Parathyroid adenoma (tissue), 2 donors: Measurements from ENCODE around the gene CTSK.

ENCODE experiments used
- H2AFZ ChIP-seq: fragments of 300-600 bp; sonication (generic); one replicate; pipeline ENCODE4 v1.7.0; 2017; ENCODE audit warnings: antibody characterized with exemption, mild to moderate bottlenecking
- H3K27ac ChIP-seq: fragments of 300-600 bp; sonication (generic); one replicate; pipeline ENCODE4 v1.7.0; 2017
- H3K27me3 ChIP-seq: fragments of 300-600 bp; sonication (generic); one replicate; pipeline ENCODE4 v1.7.0; 2017; ENCODE audit warnings: low read length; ENCODE audit not compliant: control insufficient read depth, insufficient read depth
- H3K36me3 ChIP-seq: fragments of 300-600 bp; sonication (generic); one replicate; pipeline ENCODE4 v1.7.0; 2017; ENCODE audit warnings: low read length; ENCODE audit not compliant: control insufficient read depth, insufficient read depth
- H3K4me1 ChIP-seq: fragments of 300-600 bp; sonication (generic); one replicate; pipeline ENCODE4 v1.7.0; 2017; ENCODE audit warnings: control low read depth
- H3K4me2 ChIP-seq: fragments of 300-600 bp; sonication (generic); one replicate; pipeline ENCODE4 v1.7.0; 2017; ENCODE audit warnings: low read length
- H3K4me3 ChIP-seq: fragments of 300-600 bp; sonication (generic); one replicate; pipeline ENCODE4 v1.7.0; 2017; ENCODE audit warnings: low read depth, low read length
- H3K79me2 ChIP-seq: fragments of 300-600 bp; sonication (generic); one replicate; pipeline ENCODE4 v1.7.0; 2017; ENCODE audit warnings: control low read depth
- H3K9ac ChIP-seq: fragments of 300-600 bp; sonication (generic); one replicate; pipeline ENCODE4 v1.7.0; 2017; ENCODE audit warnings: mild to moderate bottlenecking
- H3K9me3 ChIP-seq: fragments of 300-600 bp; sonication (generic); one replicate; pipeline ENCODE4 v1.7.0; 2017; ENCODE audit warnings: low read length; ENCODE audit not compliant: control insufficient read depth
- TF ChIP-seq, protein P1 (sequence below): fragments of 300-600 bp; sonication (generic); IDR thresholded peaks from one replicate; pipeline ENCODE4 v1.7.0; 2017; ENCODE audit warnings: antibody characterized with exemption, mild to moderate bottlenecking
- donor health status: primary hyperparathyroidism.

The CTSK gene

DNA sequence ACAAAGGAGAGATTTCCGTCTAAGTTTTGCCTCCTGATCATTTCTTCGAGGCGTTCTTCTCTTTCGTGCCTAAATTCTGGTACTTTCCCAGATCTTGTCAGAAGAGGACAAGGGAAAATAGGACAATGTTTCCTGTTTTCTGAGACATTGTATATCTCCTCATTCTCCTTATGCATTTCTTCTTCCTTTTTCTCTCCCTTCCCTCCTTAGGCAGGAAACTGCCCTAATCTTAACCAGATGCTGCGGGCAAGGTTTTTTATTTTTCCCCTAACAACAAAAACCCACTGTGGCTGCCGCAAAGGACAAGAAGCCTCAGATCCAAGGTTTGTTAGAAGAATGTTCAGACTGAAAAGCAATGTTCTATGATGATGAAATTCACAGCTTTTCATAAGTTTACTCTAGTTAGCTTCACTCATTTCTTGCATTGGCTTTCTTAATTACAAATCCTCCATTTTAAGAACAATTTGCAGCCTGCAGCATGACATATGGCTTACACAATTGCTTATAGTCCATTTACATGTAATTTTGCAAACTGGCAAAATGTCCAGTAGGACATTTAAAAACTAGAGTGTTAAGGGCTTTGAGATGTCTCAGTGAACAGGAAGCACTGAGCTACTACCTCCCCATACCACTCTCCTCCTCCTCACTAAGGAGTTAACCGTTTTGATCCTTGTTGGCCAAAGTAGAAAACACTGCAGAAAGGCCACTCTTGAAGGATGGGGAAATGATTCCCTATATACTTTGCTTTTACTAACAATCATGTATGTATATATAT, 624 bp downstream of the CTSK start:
- Histone ChIP-seq H3K27me3 (no peaks in the 10 kb centered on the region), H3K36me3 (no peaks in the 10 kb centered on the region), H3K9ac (no peak overlapping the region), H3K4me2 (no peak overlapping the region), H3K79me2 (no peaks in the 10 kb centered on the region), H3K4me3 (no peak overlapping the region), H2AFZ (no peak overlapping the region), H3K4me1 (no peaks in the 10 kb centered on the region), H3K27ac (no peak overlapping the region), H3K9me3 (no peaks in the 10 kb centered on the region)
- TF ChIP-seq, protein P1, sequence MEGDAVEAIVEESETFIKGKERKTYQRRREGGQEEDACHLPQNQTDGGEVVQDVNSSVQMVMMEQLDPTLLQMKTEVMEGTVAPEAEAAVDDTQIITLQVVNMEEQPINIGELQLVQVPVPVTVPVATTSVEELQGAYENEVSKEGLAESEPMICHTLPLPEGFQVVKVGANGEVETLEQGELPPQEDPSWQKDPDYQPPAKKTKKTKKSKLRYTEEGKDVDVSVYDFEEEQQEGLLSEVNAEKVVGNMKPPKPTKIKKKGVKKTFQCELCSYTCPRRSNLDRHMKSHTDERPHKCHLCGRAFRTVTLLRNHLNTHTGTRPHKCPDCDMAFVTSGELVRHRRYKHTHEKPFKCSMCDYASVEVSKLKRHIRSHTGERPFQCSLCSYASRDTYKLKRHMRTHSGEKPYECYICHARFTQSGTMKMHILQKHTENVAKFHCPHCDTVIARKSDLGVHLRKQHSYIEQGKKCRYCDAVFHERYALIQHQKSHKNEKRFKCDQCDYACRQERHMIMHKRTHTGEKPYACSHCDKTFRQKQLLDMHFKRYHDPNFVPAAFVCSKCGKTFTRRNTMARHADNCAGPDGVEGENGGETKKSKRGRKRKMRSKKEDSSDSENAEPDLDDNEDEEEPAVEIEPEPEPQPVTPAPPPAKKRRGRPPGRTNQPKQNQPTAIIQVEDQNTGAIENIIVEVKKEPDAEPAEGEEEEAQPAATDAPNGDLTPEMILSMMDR, result no peak

GRCh38 chr1:150805899-150806298, 2.2 kb downstream of the CTSK start:
- Histone ChIP-seq H3K27ac (no peak overlapping the region), H3K9me3 (no peaks in the 10 kb centered on the region), H3K36me3 (no peaks in the 10 kb centered on the region), H3K9ac (no peak overlapping the region), H3K4me3 (no peak overlapping the region), H3K27me3 (no peaks in the 10 kb centered on the region), H3K79me2 (no peaks in the 10 kb centered on the region), H3K4me1 (no peaks in the 10 kb centered on the region), H2AFZ (no peak overlapping the region), H3K4me2 (no peak overlapping the region)
- TF ChIP-seq, protein P1, result no peak

DNA sequence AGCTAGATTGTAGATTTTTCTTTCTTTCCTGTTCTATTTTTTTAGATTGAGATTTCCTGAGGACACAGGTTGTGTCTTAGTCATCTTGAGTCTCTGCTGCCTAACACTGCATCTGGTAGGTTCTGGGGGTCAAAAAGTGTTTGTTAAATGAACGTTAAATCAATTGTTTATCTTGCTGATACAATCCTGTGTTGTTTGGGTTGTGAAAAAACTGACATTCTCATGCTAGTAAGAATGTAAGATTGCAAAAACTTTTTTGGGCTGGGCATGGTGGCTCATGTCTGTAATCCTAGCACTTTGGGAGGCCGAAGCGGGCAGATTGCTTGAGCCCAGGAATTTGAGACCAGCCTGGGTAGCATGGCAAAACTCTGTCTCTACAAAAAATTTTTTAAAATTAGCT, 3.4 kb downstream of the CTSK start:
- Histone ChIP-seq H3K36me3 (no peaks in the 10 kb centered on the region), H3K4me1 (no peaks in the 10 kb centered on the region), H2AFZ (no peak overlapping the region), H3K27ac (no peak overlapping the region), H3K9ac (no peak overlapping the region), H3K79me2 (no peaks in the 10 kb centered on the region), H3K4me2 (no peak overlapping the region), H3K9me3 (no peaks in the 10 kb centered on the region), H3K4me3 (no peak overlapping the region), H3K27me3 (no peaks in the 10 kb centered on the region)
- TF ChIP-seq, protein P1, result no peak

DNA sequence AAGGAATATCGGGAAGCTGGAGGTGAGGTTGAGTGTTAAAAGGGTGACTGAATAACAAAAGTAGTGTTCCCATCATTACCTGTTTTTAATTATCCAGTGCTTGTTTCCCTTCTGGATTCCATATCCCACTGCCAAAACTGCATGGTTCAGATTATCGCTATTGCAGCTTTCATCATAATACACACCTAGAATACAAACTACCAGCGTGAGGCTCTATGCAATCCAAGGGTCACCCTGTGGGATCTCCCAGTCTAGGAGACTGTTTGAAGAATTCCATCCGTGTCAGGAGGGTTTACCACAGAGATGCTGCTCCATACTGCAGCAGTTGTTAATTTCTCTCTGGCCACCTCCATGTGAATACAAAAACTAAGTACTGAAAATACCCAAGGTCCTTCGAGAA, 9.0 kb downstream of the CTSK start:
- no peaks in the 10 kb centered on the region for H3K36me3 ChIP-seq
- H3K79me2 ChIP-seq, result no peaks in the 10 kb centered on the region
- no peak overlapping the region for H3K9ac ChIP-seq
- TF ChIP-seq, protein P1, result no peak
- no peak overlapping the region for H3K4me3 ChIP-seq
- H3K27me3 ChIP-seq, result no peaks in the 10 kb centered on the region
- no peak overlapping the region for H2AFZ ChIP-seq
- H3K27ac ChIP-seq, result no peak overlapping the region
- no peaks in the 10 kb centered on the region for H3K4me1 ChIP-seq
- H3K9me3 ChIP-seq, result no peaks in the 10 kb centered on the region
- H3K4me2 ChIP-seq, result no peak overlapping the region

DNA sequence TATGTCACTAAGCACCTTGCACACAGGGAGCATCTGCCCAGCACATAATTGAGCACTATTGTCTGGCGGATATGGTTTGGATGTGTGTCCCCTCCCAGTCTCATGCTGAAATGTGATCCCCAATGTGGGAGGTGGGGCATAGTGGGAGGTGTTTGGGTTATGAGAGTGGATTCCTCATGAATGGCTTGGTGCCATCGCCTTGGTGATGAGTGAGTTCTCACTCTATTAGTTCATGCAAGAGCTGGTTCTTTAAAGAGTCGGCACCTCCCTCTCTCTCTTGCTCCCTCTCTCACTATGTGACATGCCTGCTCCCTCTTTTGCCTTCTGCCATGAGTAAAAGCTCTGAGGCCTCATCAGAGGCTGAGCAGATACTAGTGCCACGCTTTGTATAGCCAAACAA, 9.5 kb downstream of the CTSK start:
- H3K4me2 ChIP-seq, result no peak overlapping the region
- no peak overlapping the region for H3K4me3 ChIP-seq
- no peaks in the 10 kb centered on the region for H3K36me3 ChIP-seq
- no peak overlapping the region for H2AFZ ChIP-seq
- TF ChIP-seq, protein P1, result no peak
- no peaks in the 10 kb centered on the region for H3K4me1 ChIP-seq
- H3K79me2 ChIP-seq, result no peaks in the 10 kb centered on the region
- no peak overlapping the region for H3K9ac ChIP-seq
- H3K27ac ChIP-seq, result no peak overlapping the region
- no peaks in the 10 kb centered on the region for H3K27me3 ChIP-seq
- no peaks in the 10 kb centered on the region for H3K9me3 ChIP-seq
